OCI-LY1 (cell line): ENCODE measurements around the gene MARCHF7.

ENCODE experiments used
- H2AFZ ChIP-seq: fragments of 200-600 bp; sonication (generic), shearing (Covaris generic); 2 replicates; pipeline ENCODE4 v1.6.0; 2014; ENCODE audit warnings: antibody characterized with exemption, mild to moderate bottlenecking, low read length
- H3F3A ChIP-seq: fragments of 200-600 bp; sonication (generic), shearing (Covaris generic); 2 replicates; pipeline ENCODE4 v1.6.0; 2014; ENCODE audit warnings: mild to moderate bottlenecking, antibody characterized with exemption, low read length, moderate library complexity; ENCODE audit not compliant: insufficient read depth
- H3K27ac ChIP-seq: fragments of 200-600 bp; sonication (generic); 2 replicates; pipeline ENCODE4 v1.5.1; 2014; ENCODE audit warnings: low read length, mixed run types, mild to moderate bottlenecking, low read depth; ENCODE audit not compliant: poor library complexity, severe bottlenecking
- H3K27me3 ChIP-seq: fragments of 200-600 bp; sonication (generic); 2 replicates; pipeline ENCODE4 v1.6.0; 2014; ENCODE audit warnings: antibody characterized with exemption, mild to moderate bottlenecking, low read length, moderate library complexity; ENCODE audit not compliant: insufficient read depth
- H3K36me3 ChIP-seq: fragments of 200-600 bp; sonication (generic); 2 replicates; pipeline ENCODE4 v1.6.1; 2014; ENCODE audit warnings: mild to moderate bottlenecking, antibody characterized with exemption, low read length, moderate library complexity, mixed read lengths; ENCODE audit not compliant: insufficient read depth
- H3K4me1 ChIP-seq: fragments of 200-600 bp; sonication (generic); 2 replicates; pipeline ENCODE4 v1.5.1; 2014; ENCODE audit warnings: mild to moderate bottlenecking, low read length, moderate library complexity; ENCODE audit not compliant: insufficient read depth, severe bottlenecking
- H3K4me2 ChIP-seq: fragments of 200-600 bp; sonication (generic), shearing (Covaris generic); 2 replicates; pipeline ENCODE4 v1.6.1; 2014; ENCODE audit warnings: low read length
- H3K4me3 ChIP-seq: fragments of 200-600 bp; sonication (generic); 2 replicates; pipeline ENCODE4 v1.5.1; 2014; ENCODE audit warnings: low read length, low read depth, mild to moderate bottlenecking, mixed read lengths; ENCODE audit not compliant: poor library complexity, severe bottlenecking
- H3K79me2 ChIP-seq: fragments of 200-600 bp; shearing (Covaris generic); 2 replicates; pipeline ENCODE4 v1.6.1; 2016; ENCODE audit warnings: mixed run types, low read length, mixed read lengths; ENCODE audit not compliant: insufficient read depth
- H3K9ac ChIP-seq: fragments of 200-600 bp; sonication (generic), shearing (Covaris generic); 2 replicates; pipeline ENCODE4 v1.6.1; 2014; ENCODE audit warnings: mild to moderate bottlenecking, low read length, mixed read lengths
- H3K9me2 ChIP-seq: fragments of 200-600 bp; sonication (generic), shearing (Covaris generic); 2 replicates; pipeline ENCODE4 v1.6.1; 2014; ENCODE audit warnings: low read depth, mild to moderate bottlenecking, low read length, mixed read lengths
- H3K9me3 ChIP-seq: fragments of 200-600 bp; shearing (Covaris generic); 2 replicates; pipeline ENCODE4 v1.6.1; 2014; ENCODE audit warnings: low read length, mixed read lengths
- H4K20me1 ChIP-seq: fragments of 200-600 bp; sonication (generic), shearing (Covaris generic); 2 replicates; pipeline ENCODE4 v1.6.0; 2016; ENCODE audit warnings: mild to moderate bottlenecking, low read length; ENCODE audit not compliant: insufficient read depth
- CTCF ChIP-seq: fragments of 200-600 bp; sonication (generic), shearing (Covaris generic); IDR thresholded peaks from 2 replicates; pipeline ENCODE4 v1.5.1; 2017; ENCODE audit warnings: mild to moderate bottlenecking, antibody characterized with exemption, low read length, moderate library complexity, mixed read lengths
- EZH2 ChIP-seq: fragments of 200-600 bp; sonication (generic), shearing (Covaris generic); IDR thresholded peaks from 2 replicates; pipeline ENCODE4 v1.8.0; 2017; ENCODE audit warnings: borderline replicate concordance, mixed run types, mild to moderate bottlenecking, antibody characterized with exemption, low read length, moderate library complexity, mixed read lengths

Gene MARCHF7

GRCh38 chr2:159759577-159759976 lies 47.3 kb downstream of the MARCHF7 start:
- Histone ChIP-seq H3F3A (no peaks in the 10 kb centered on the region), H3K79me2 (no peaks in the 10 kb centered on the region; the same call in 1 of the 2 replicates), H3K36me3 (peaks cover 92% of the 10 kb centered on the region)

GRCh38 chr2:159760326-159760725 lies 48.0 kb downstream of the MARCHF7 start:
- Histone ChIP-seq H3K27me3 (no peaks in the 10 kb centered on the region), H3K4me2 (no peak overlapping the region), H3K27ac (no peak overlapping the region), H3K79me2 (no peaks in the 10 kb centered on the region; the same call in 1 of the 2 replicates), H3F3A (no peaks in the 10 kb centered on the region), H4K20me1 (no peaks in the 10 kb centered on the region), H3K4me1 (no peaks in the 10 kb centered on the region), H3K4me3 (no peak overlapping the region), H3K9me3 (no peaks in the 10 kb centered on the region), H3K9me2 (no peaks in the 10 kb centered on the region), H3K36me3 (peaks cover 92% of the 10 kb centered on the region), H2AFZ (no peak overlapping the region), H3K9ac (no peak overlapping the region)
- no peak for TF ChIP-seq EZH2
- no peak for TF ChIP-seq CTCF

More at GRCh38 chr2:159759577-159759976, 47.3 kb downstream of the MARCHF7 start:
- H3K9me3 ChIP-seq = no peaks in the 10 kb centered on the region
- H3K9me2 ChIP-seq = no peaks in the 10 kb centered on the region
- no peak overlapping the region for H3K27ac ChIP-seq
- H2AFZ ChIP-seq = no peak overlapping the region
- H3K4me1 ChIP-seq = no peaks in the 10 kb centered on the region
- TF ChIP-seq EZH2 (no peak), CTCF (no peak)
- H3K4me3 ChIP-seq = no peak overlapping the region
- no peak overlapping the region for H3K4me2 ChIP-seq
- no peak overlapping the region for H3K9ac ChIP-seq
- no peaks in the 10 kb centered on the region for H4K20me1 ChIP-seq
- no peaks in the 10 kb centered on the region for H3K27me3 ChIP-seq

GRCh38 chr2:159762075-159762474 lies 49.8 kb downstream of the MARCHF7 start:
- Histone ChIP-seq H4K20me1 (no peaks in the 10 kb centered on the region), H2AFZ (no peak overlapping the region), H3K79me2 (no peaks in the 10 kb centered on the region)

More at GRCh38 chr2:159762075-159762474, 49.8 kb downstream of the MARCHF7 start:
- H3K36me3 ChIP-seq = peaks cover 92% of the 10 kb centered on the region
- no peaks in the 10 kb centered on the region for H3K9me3 ChIP-seq
- H3K27ac ChIP-seq = no peak overlapping the region
- H3K4me1 ChIP-seq = no peaks in the 10 kb centered on the region
- H3K4me3 ChIP-seq = no peak overlapping the region
- H3K27me3 ChIP-seq = no peaks in the 10 kb centered on the region
- H3F3A ChIP-seq = no peaks in the 10 kb centered on the region
- no peaks in the 10 kb centered on the region for H3K9me2 ChIP-seq
- no peak overlapping the region for H3K4me2 ChIP-seq
- no peak for TF ChIP-seq EZH2
- H3K9ac ChIP-seq = no peak overlapping the region
